GM19099 (cell line): ENCODE measurements around the gene LRRN4CL.

Source experiments
- POLR2A ChIP-seq: IDR thresholded peaks from 3 replicates; pipeline ENCODE4 v1.6.1; 2011; ENCODE audit warnings: low read depth; ENCODE audit not compliant: insufficient read length; ENCODE audit errors: extremely low read depth

LRRN4CL gene

GRCh38 chr11:62687508-62688396, 1.6 kb downstream of the LRRN4CL start:
- TF ChIP-seq POLR2A, result no peak

GRCh38 chr11:62682518-62682917, 6.8 kb downstream of the LRRN4CL start:
- no peak for TF ChIP-seq POLR2A

- TF ChIP-seq POLR2A, result no peak
Measured at GRCh38 chr11:62680825-62681240, 8.5 kb downstream of the LRRN4CL start.

- TF ChIP-seq POLR2A, result peak; percentile 91
Measured at GRCh38 chr11:62678770-62679696, 10.3 kb downstream of the LRRN4CL start, which contains the start of gene UBXN1. TSS of gene UBXN1 (minus strand) at chr11:62679073. CDS start at chr11:62678923, 150 bp downstream.

DNA sequence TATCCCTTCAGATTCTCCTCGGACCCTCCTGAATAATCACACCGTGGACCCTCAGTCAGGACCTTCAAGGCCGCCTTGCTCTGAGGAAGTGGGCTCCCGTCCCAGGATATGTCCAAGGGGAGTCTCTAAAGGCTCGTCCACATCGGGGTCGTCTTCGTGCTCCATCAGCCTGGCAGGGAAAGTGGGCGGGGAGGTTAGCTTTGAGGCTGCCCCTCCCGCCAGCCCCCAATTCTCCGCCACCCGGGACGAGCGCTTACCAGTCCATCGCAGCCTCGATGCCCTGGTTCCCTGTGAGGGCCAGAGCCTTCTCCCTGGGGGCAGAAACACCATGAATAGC, 10.9 kb downstream of the LRRN4CL start:
- no peak for TF ChIP-seq POLR2A

DNA sequence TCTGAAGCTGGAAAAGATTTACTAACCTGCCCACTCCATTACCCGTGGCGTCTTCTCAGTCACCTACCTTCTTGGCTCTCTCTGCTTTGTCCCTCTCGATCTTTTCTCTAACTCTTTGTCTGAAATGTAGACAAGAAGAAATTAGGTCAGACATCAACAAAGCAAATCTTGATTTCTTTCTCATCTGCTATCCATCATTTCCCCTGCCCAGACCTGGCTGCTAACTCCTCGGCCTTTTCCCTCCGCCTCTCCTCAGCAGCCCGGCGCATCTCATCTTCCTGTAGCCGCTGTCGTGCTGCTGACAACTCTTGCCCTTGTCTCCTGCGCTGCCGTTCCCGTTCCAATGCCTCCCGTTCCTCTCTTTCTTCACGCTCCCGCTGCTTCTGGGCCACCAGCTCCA, 11.6 kb downstream of the LRRN4CL start:
- TF ChIP-seq POLR2A, result no peak

GRCh38 chr11:62677156-62677555, 12.2 kb downstream of the LRRN4CL start:
- no peak for TF ChIP-seq POLR2A

DNA sequence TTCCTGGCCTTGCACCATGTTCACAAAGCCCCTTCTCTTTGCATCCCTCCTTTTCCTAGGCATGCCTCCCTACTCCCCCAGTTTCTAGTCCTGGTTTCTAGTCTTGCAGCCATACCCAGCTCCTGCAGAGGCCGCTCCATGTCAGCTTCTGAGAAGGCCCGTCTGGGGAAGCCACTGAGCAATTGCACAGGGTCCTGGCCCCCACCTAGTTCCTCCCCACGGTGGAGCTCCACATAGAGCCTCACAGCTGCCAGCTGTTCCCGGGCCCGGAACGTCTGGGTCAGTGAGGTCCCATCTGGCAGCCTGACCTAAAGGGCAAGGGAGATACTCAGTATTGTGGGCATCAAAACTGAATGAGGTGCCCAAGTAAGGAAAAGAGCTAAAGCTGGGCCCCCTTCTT, 12.6 kb downstream of the LRRN4CL start:
- TF ChIP-seq POLR2A, result no peak

DNA sequence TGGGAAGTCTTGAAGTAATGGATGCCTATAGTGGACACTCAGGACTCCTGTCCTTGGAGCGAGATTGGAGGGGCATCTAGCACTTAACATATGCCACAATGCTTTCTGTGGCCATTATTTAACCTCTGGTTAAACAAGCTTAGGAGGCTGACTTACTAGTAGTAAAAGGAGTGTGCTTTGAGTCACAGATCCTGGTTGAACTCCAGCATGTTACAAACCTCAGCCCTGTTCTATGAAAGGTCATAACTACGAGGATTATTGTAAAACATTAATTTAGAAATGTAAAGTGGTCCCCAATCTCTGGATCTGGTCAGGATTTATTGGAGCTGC, 16.2 kb downstream of the LRRN4CL start:
- no peak for TF ChIP-seq POLR2A

GRCh38 chr11:62671608-62672389, 17.5 kb downstream of the LRRN4CL start, which contains the start of the genes LBHD1 and UQCC3:
TSS of gene LBHD1 (minus strand) at chr11:62672267. CDS start at chr11:62670031, 2,236 bp downstream.
TSS of gene UQCC3 (plus strand) at chr11:62671673. CDS start at chr11:62671746, 73 bp downstream.
- peak; percentile 78 for TF ChIP-seq POLR2A

DNA sequence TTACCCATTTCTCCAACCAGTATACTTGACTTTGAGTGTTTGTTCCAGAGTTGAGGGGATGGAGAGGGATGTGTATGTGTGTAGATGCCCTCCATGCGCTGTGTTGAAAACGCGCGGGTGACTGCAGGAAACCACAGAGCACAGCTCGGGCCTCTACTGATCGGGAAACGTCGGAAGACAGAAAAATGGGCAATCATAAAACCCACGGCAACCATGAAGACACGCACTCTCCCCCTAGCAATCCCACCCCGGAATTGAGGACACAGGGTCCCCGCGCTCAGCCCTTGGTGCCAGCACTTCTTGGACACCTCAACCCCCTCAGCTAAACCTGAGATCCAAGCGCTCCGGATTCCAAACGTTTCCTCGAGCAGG, 18.1 kb downstream of the LRRN4CL start:
- TF ChIP-seq POLR2A, result no peak

- no peak for TF ChIP-seq POLR2A
Measured at GRCh38 chr11:62669420-62670161, 19.7 kb downstream of the LRRN4CL start.

DNA sequence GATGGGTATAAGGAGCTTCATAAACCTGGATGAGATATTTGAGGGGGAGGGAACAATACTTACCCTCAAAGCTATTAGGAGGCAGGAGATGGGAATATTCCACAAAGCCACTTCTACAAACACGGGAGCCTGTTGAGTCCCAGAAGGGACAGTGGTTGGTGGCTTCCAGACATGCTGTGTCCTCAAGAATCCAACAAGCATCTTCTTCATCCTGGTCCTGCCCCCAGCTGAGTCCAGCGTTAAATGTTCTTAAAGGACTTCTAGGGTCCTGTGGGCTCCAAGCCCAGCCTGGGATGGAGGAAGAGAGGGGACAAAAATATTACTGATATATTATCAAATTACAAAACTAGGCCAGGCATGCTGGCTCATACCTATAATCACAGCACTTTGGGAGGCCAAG, 21.9 kb downstream of the LRRN4CL start:
- TF ChIP-seq POLR2A, result no peak

DNA sequence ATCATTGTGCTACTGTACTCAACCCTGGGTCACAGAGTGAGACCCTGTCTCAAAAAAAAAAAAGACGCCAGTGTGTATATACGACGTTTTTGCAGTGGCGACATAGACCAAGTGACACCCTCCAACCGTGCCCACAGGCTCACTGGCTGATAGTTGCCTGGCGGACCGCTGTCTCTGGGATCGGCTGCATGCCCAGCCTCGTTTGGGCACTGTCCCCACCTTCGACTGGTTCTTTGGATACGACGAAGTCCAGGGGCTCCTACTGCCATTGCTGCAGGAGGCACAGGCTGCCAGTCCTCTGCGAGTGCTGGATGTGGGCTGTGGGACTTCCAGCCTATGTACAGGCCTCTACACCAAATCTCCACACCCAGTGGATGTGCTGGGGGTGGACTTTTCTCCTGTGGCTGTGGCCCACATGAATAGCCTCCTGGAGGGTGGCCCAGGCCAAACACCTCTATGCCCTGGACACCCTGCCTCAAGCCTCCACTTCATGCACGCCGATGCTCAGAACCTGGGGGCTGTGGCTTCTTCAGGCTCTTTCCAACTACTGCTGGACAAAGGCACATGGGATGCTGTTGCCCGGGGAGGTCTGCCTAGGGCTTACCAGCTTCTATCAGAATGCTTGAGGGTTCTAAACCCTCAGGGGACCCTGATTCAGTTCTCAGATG, 22.9 kb downstream of the LRRN4CL start:
- no peak for TF ChIP-seq POLR2A

- TF ChIP-seq POLR2A, result no peak
Measured at GRCh38 chr11:62665599-62666258, 23.6 kb downstream of the LRRN4CL start.
